H1 (cell line): ENCODE measurements around the gene WDR37. TPM values are rescaled to one million over a fixed set of nuclear protein-coding genes. Genes with fewer than 3 reads are reported as not detected.
A peak's percentile ranks its signal among the peaks of the same experiment; 100 is the strongest.

ENCODE experiments used
- CTCF ChIA-PET: fragments of 300-600 bp; sonication (Branson Sonifier 250); formaldehyde crosslinking; loops from one replicate; lab custom pipeline; 2021; ENCODE audit not compliant: partially characterized antibody; lab: Charles Lee
- POLR2A ChIA-PET: fragments of 300-600 bp; sonication (Branson Sonifier 250); formaldehyde crosslinking; loops from one replicate; lab custom pipeline; 2021; ENCODE audit warnings: inconsistent platforms; ENCODE audit not compliant: partially characterized antibody; lab: Charles Lee
- DNase-seq, 2 experiments: peaks; one replicate each; pipeline versions ENCODE4 v3.0.0 to v3.0.0-alpha.2; 2010 to 2022; ENCODE audit warnings: low spot score in 2 of 2, low read depth in 1 of 2, mixed read lengths in 1 of 2
- FAIRE-seq: peaks from 2 replicates; lab custom pipeline; 2011; peaks lifted over from hg19 to GRCh38; lab: Jason Lieb, UNC
- H2AFZ ChIP-seq: 2 replicates; pipeline ENCODE4 v1.8.1; 2012; ENCODE audit warnings: low read length, inconsistent platforms
- H2AK5ac ChIP-seq: 2 replicates; pipeline ENCODE4 v1.6.1; 2013; ENCODE audit warnings: low read depth, low read length
- H2BK120ac ChIP-seq: replicated peaks from 2 replicates; pipeline ENCODE3; 2013; ENCODE audit warnings: low read depth, low read length, inconsistent platforms
- H2BK12ac ChIP-seq: 2 replicates; pipeline ENCODE4 v1.6.1; 2013; ENCODE audit warnings: low read depth, low read length
- H2BK15ac ChIP-seq: 2 replicates; pipeline ENCODE4 v1.6.1; 2013; ENCODE audit warnings: low read length
- H2BK20ac ChIP-seq: 2 replicates; pipeline ENCODE4 v1.6.1; 2013; ENCODE audit warnings: low read length
- H2BK5ac ChIP-seq: 2 replicates; pipeline ENCODE4 v1.6.1; 2013; ENCODE audit warnings: low read depth, low read length
- H3K14ac ChIP-seq: 2 replicates; pipeline ENCODE4 v1.6.1; 2013; ENCODE audit warnings: inconsistent platforms; ENCODE audit not compliant: insufficient read length
- H3K18ac ChIP-seq: 2 replicates; pipeline ENCODE4 v1.6.1; 2013; ENCODE audit warnings: low read length; ENCODE audit errors: extremely low read depth
- H3K23ac ChIP-seq: 2 replicates; pipeline ENCODE4 v1.6.1; 2013; ENCODE audit warnings: inconsistent platforms; ENCODE audit not compliant: insufficient read length
- H3K23me2 ChIP-seq: 2 replicates; pipeline ENCODE4 v1.6.1; 2013; ENCODE audit warnings: low read depth, low read length
- H3K27ac ChIP-seq: 2 replicates; pipeline ENCODE4 v1.6.1; 2011; ENCODE audit warnings: low read depth, low read length, inconsistent platforms
- H3K27me3 ChIP-seq, 4 experiments: replicated peaks in 1 of 4; 1 replicate in 1 of 4; 2 replicates in 3 of 4; pipeline versions ENCODE4 v1.6.1 to v1.8.1; 2011 to 2013; ENCODE audit warnings: low read length in 3 of 4, mild to moderate bottlenecking in 3 of 4, inconsistent platforms in 2 of 4, mixed read lengths in 2 of 4, moderate library complexity in 1 of 4; ENCODE audit not compliant: control insufficient read depth in 3 of 4, insufficient read depth in 3 of 4; ENCODE audit errors: extremely low read depth in 1 of 4
- H3K36me3 ChIP-seq, 4 experiments: 2 replicates each; pipeline versions ENCODE4 v1.6.1 to v1.8.1; 2011 to 2013; ENCODE audit warnings: mild to moderate bottlenecking in 4 of 4, low read length in 3 of 4, moderate library complexity in 2 of 4, control low read depth in 1 of 4, inconsistent platforms in 1 of 4; ENCODE audit not compliant: insufficient read depth in 4 of 4, control insufficient read depth in 2 of 4
- H3K4ac ChIP-seq: replicated peaks from 2 replicates; pipeline ENCODE3; 2013; ENCODE audit warnings: low read length, low read depth, mixed read lengths, inconsistent platforms; ENCODE audit not compliant: insufficient read length
- H3K4me1 ChIP-seq, 4 experiments: replicated peaks in 1 of 4; 1 replicate in 1 of 4; 2 replicates in 3 of 4; pipeline versions ENCODE4 v1.6.1 to v1.8.1; 2011 to 2013; ENCODE audit warnings: low read length in 3 of 4, inconsistent platforms in 2 of 4, mixed read lengths in 1 of 4; ENCODE audit not compliant: insufficient read depth in 4 of 4, control insufficient read depth in 3 of 4
- H3K4me2 ChIP-seq, 2 experiments: 2 replicates each; pipeline versions ENCODE4 v1.6.1 to v1.8.1; 2011 to 2013; ENCODE audit warnings: low read depth in 2 of 2, low read length in 2 of 2, control low read depth in 1 of 2, inconsistent platforms in 1 of 2, mild to moderate bottlenecking in 1 of 2; ENCODE audit not compliant: insufficient read depth in 1 of 2
- H3K4me3 ChIP-seq, 4 experiments: fragments of 200-600, 300-600 bp in 1 of 4; sonication (generic), shearing (Covaris generic), sonication (Bioruptor Twin) in 1 of 4; 2 replicates each; pipeline versions ENCODE4 v1.5.1 to v1.8.1; 2011 to 2016; ENCODE audit warnings: low read length in 4 of 4, low read depth in 3 of 4, control low read depth in 2 of 4, inconsistent platforms in 2 of 4, mild to moderate bottlenecking in 2 of 4, mixed read lengths in 1 of 4, moderate library complexity in 1 of 4; ENCODE audit not compliant: insufficient read depth in 2 of 4; ENCODE audit errors: extremely low read depth in 1 of 4
- H3K56ac ChIP-seq: replicated peaks from 2 replicates; pipeline ENCODE3; 2013; ENCODE audit warnings: low read depth, mild to moderate bottlenecking, mixed read lengths, low read length, inconsistent platforms; ENCODE audit not compliant: insufficient read length
- H3K79me1 ChIP-seq: 2 replicates; pipeline ENCODE4 v1.6.1; 2013; ENCODE audit warnings: low read depth, low read length, control low read depth
- H3K79me2 ChIP-seq, 2 experiments: 2 replicates each; pipeline versions ENCODE4 v1.6.1 to v1.8.1; 2012 to 2013; ENCODE audit warnings: low read length in 2 of 2, mild to moderate bottlenecking in 2 of 2, inconsistent platforms in 1 of 2; ENCODE audit not compliant: insufficient read depth in 2 of 2, control insufficient read depth in 1 of 2
- H3K9ac ChIP-seq, 4 experiments: replicated peaks in 1 of 4; 1 replicate in 1 of 4; 2 replicates in 3 of 4; pipeline versions ENCODE4 v1.6.1 to v1.8.1; 2011 to 2013; ENCODE audit warnings: low read depth in 3 of 4, low read length in 3 of 4, control low read depth in 2 of 4, mild to moderate bottlenecking in 2 of 4, moderate library complexity in 2 of 4, inconsistent platforms in 1 of 4; ENCODE audit errors: extremely low read depth in 1 of 4
- H3K9me3 ChIP-seq, 2 experiments: 2 replicates each; pipeline versions ENCODE4 v1.6.1 to v1.8.1; 2012 to 2013; ENCODE audit warnings: mild to moderate bottlenecking in 2 of 2, moderate library complexity in 2 of 2, control low read depth in 1 of 2, inconsistent platforms in 1 of 2, low read depth in 1 of 2, low read length in 1 of 2, mixed read lengths in 1 of 2; ENCODE audit not compliant: insufficient read depth in 2 of 2
- H4K20me1 ChIP-seq, 2 experiments: replicated peaks in 1 of 2; 2 replicates each; pipeline versions ENCODE3 to v1.8.1; 2011 to 2013; ENCODE audit warnings: inconsistent platforms in 2 of 2, low read length in 2 of 2, mild to moderate bottlenecking in 1 of 2; ENCODE audit not compliant: insufficient read depth in 2 of 2, control insufficient read depth in 1 of 2
- H4K5ac ChIP-seq: 2 replicates; pipeline ENCODE4 v1.6.1; 2013; ENCODE audit warnings: low read length, low read depth, mixed read lengths, inconsistent platforms; ENCODE audit not compliant: insufficient read length
- H4K8ac ChIP-seq: 2 replicates; pipeline ENCODE4 v1.8.0; 2013; ENCODE audit warnings: mild to moderate bottlenecking, moderate library complexity, low read length, inconsistent platforms; ENCODE audit not compliant: insufficient read depth; ENCODE audit errors: extremely low read depth
- H4K91ac ChIP-seq: replicated peaks from 2 replicates; pipeline ENCODE3; 2013; ENCODE audit warnings: low read length, mixed read lengths, inconsistent platforms; ENCODE audit not compliant: insufficient read length
- CREB1 ChIP-seq: IDR thresholded peaks from 2 replicates; pipeline ENCODE4 v1.6.1; 2012; ENCODE audit warnings: inconsistent platforms
- JUN ChIP-seq: IDR thresholded peaks from 2 replicates; pipeline ENCODE4 v1.6.1; 2011; ENCODE audit warnings: low read depth, mild to moderate bottlenecking, improper control_type of control experiment, low read length
- KDM5A ChIP-seq: fragments of 200-600 bp; IDR thresholded peaks from 2 replicates; pipeline ENCODE4 v1.7.1; 2012; ENCODE audit warnings: mild to moderate bottlenecking, low read length, inconsistent platforms, mixed read lengths
- PHF8 ChIP-seq: fragments of 200-600 bp; sonication (generic); conservative IDR thresholded peaks from 2 replicates; pipeline ENCODE4 v1.7.1; 2012; ENCODE audit warnings: low read depth, mild to moderate bottlenecking, inconsistent platforms, low read length, moderate library complexity
- SIN3A ChIP-seq, 2 experiments: IDR thresholded peaks in 1 of 2; conservative IDR thresholded peaks in 1 of 2; 2 replicates each; pipeline ENCODE4 v1.6.1; 2011 to 2012; ENCODE audit warnings: low read length in 2 of 2, improper control_type of control experiment in 1 of 2, low read depth in 1 of 2, mild to moderate bottlenecking in 1 of 2
- TEAD4 ChIP-seq: IDR thresholded peaks from 2 replicates; pipeline ENCODE4 v1.6.1; 2012; ENCODE audit warnings: low read depth, low read length, inconsistent platforms, mixed read lengths
- WGBS, 2 experiments: shearing (Covaris generic) in 1 of 2; methylation state at CpG; one replicate each; pipeline versions ENCODE4 v1.1.6 to v1.1.7; 2013 to 2015; ENCODE audit warnings: low lambda C conversion rate in 2 of 2, mixed read lengths in 2 of 2, inconsistent platforms in 1 of 2, low coverage in 1 of 2, missing lambda C conversion rate in 1 of 2; ENCODE audit not compliant: insufficient replicate concordance in 2 of 2, insufficient coverage in 1 of 2, insufficient read length in 1 of 2; ENCODE audit errors: extremely low coverage in 1 of 2, missing lambda C conversion rate in 1 of 2; 5-methylcytosine and 5-hydroxymethylcytosine counted together
- polyA plus RNA-seq, 7 experiments: library from polyadenylated mRNA; depleted of rRNA in 3 of 7; stranded (reverse) in 5 of 7; unstranded in 2 of 7; fragments of >200 nt in 5 of 7; fragments of 200-250 nt in 2 of 7; gene quantifications; 1 replicate in 5 of 7; 2 replicates in 1 of 7; 4 replicates in 1 of 7; pipeline versions ENCODE4 v1.2.1 to v1.2.3, GENCODE V29; 2011 to 2013; ENCODE audit warnings: missing spikeins in 2 of 7, mixed read lengths in 2 of 7
- total RNA-seq: library from RNA; stranded (reverse); fragmentation: NEBNext Ultra II Directional; extraction: Animal tissue kit (Norgen Biotek cat#: 25700); gene quantifications from 2 replicates; pipeline ENCODE4 v1.2.1, GENCODE V29; 2021
- TF ChIP-seq, protein P1 (sequence below): IDR thresholded peaks from 2 replicates; pipeline ENCODE4 v1.6.1; 2011; ENCODE audit warnings: low read length, improper control_type of control experiment
- TF ChIP-seq, protein P2 (sequence below), 3 experiments: IDR thresholded peaks; 1 replicate in 2 of 3; 2 replicates in 1 of 3; pipeline versions ENCODE4 v1.5.1 to v1.6.1; 2011; ENCODE audit warnings: low read length in 3 of 3, mild to moderate bottlenecking in 3 of 3, inconsistent platforms in 2 of 3, low read depth in 1 of 3, moderate library complexity in 1 of 3; ENCODE audit not compliant: insufficient read depth in 1 of 3; ENCODE audit errors: control extremely low read depth in 1 of 3

The WDR37 gene
- total and polyA plus RNA-seq, 2 of the 8 experiments (the other 6 are each of a cell fraction or from before 2014, with no cell fraction given), result 9.6 to 12.0 TPM

DNA sequence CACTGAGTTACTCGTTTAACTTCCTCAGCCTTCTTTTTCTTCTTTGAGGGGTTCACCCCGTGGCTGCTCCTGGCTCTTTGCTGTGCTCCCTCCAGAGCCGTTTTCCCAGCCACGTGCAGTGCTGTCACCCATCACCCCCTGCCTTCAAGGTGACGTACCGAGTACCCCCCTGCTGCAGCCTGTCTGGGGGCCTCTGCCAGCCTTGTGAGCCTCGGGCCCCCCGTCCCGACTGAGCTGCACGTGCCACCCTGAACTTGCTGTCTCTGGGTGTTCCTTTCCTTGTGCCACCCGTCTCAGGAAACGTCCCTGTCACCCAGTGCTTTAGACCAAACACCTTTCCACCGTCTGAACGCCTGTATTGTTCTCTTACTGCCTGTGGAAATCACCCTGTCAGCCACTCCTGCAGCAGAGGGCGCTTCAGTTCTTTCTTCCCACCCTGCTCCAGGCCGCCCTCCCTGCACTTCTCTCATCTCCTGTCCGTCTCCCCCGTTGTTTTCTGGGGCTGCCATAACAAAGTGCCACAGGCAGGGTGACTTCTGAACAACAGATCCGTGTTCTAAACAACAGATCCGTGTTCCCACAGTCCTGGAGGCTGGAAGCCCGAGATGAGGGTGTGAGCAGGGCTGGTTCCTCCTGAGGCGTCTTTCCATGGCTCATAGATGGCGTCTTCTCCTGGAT is 44.6 kb downstream of the WDR37 start:
- H3K23ac ChIP-seq, result no peak overlapping the region
- no peak overlapping the region; the same call in 1 of the 2 replicates for H3K18ac ChIP-seq
- no peaks in the 10 kb centered on the region for H3K9me3 ChIP-seq
- no peak overlapping the region for H3K14ac ChIP-seq
- peaks cover 0 to 26% (median 11%) of the 10 kb centered on the region in 4 experiments; a peak in 6 of 8 replicates for H3K36me3 ChIP-seq
- no peaks in the 10 kb centered on the region for H3K27me3 ChIP-seq
- H3K4ac ChIP-seq, result no peak overlapping the region
- no peak overlapping the region for H3K56ac ChIP-seq
- no peak overlapping the region for H2BK15ac ChIP-seq
- DNase-seq (peak in 1 of 2 experiments; percentile 70), FAIRE-seq (peak; percentile 68)
- H4K5ac ChIP-seq, result no peak overlapping the region
- no peak overlapping the region for H2BK20ac ChIP-seq
- no peak overlapping the region for H2BK120ac ChIP-seq
- no peak overlapping the region for H3K27ac ChIP-seq
- H3K4me2 ChIP-seq, result no peak overlapping the region
- H3K4me3 ChIP-seq, result no peak overlapping the region
- H3K79me2 ChIP-seq, result no peaks in the 10 kb centered on the region
- ChIA-PET CTCF (interaction anchor here (0.7 to 2.3 kb wide), 5 partner anchors 9 to 85 kb away, joined by 3 to 6 read pairs (median 4); no protein-coding TSS in a partner anchor), POLR2A (no interaction called here)
- H2AK5ac ChIP-seq, result 0 out of 2 replicates have a peak overlapping the region, but pooled peaks have one; percentile 83
- H2BK12ac ChIP-seq, result no peak overlapping the region
- H4K8ac ChIP-seq, result no peak overlapping the region
- H4K20me1 ChIP-seq, result peaks cover 3 to 4% of the 10 kb centered on the region in 2 experiments
- peaks cover 5% of the 10 kb centered on the region for H3K79me1 ChIP-seq
- H3K4me1 ChIP-seq, result no peaks in the 10 kb centered on the region; a peak in 2 of 7 replicates
- WGBS, 2 experiments, result 71% methylated on average over 23 of the region's 23 CpGs; no CpG with 5 or more reads in 1 of the 2 experiments
- H2BK5ac ChIP-seq, result peak overlapping the region; percentile 82; the same call in 1 of the 2 replicates
- H4K91ac ChIP-seq, result no peak overlapping the region
- H3K23me2 ChIP-seq, result no peaks in the 10 kb centered on the region
- no peak overlapping the region for H3K9ac ChIP-seq
- H2AFZ ChIP-seq, result no peak overlapping the region
- no peak for TF ChIP-seq CREB1
- no peak for TF ChIP-seq SIN3A (conservative IDR thresholded peaks at IDR 0.05 in 1 of 2, IDR thresholded peaks at IDR 0.05 in 1 of 2; ENCODE audit: low read depth in 1 of 2, low read length in 2 of 2)
- TF ChIP-seq JUN, result no peak
- TF ChIP-seq, protein P1, sequence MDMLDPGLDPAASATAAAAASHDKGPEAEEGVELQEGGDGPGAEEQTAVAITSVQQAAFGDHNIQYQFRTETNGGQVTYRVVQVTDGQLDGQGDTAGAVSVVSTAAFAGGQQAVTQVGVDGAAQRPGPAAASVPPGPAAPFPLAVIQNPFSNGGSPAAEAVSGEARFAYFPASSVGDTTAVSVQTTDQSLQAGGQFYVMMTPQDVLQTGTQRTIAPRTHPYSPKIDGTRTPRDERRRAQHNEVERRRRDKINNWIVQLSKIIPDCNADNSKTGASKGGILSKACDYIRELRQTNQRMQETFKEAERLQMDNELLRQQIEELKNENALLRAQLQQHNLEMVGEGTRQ, result no peak
- TF ChIP-seq PHF8, result no peak
- TF ChIP-seq, protein P2, sequence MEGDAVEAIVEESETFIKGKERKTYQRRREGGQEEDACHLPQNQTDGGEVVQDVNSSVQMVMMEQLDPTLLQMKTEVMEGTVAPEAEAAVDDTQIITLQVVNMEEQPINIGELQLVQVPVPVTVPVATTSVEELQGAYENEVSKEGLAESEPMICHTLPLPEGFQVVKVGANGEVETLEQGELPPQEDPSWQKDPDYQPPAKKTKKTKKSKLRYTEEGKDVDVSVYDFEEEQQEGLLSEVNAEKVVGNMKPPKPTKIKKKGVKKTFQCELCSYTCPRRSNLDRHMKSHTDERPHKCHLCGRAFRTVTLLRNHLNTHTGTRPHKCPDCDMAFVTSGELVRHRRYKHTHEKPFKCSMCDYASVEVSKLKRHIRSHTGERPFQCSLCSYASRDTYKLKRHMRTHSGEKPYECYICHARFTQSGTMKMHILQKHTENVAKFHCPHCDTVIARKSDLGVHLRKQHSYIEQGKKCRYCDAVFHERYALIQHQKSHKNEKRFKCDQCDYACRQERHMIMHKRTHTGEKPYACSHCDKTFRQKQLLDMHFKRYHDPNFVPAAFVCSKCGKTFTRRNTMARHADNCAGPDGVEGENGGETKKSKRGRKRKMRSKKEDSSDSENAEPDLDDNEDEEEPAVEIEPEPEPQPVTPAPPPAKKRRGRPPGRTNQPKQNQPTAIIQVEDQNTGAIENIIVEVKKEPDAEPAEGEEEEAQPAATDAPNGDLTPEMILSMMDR (IDR thresholded peaks at IDR 0.05; ENCODE audit: control extremely low read depth in 1 of 3, insufficient read depth in 1 of 3, low read depth in 1 of 3, low read length in 3 of 3), result peak; percentile 54 to 73 (median 61); a peak in 3 of 4 replicates
- no peak for TF ChIP-seq KDM5A
- no peak for TF ChIP-seq TEAD4
